Activated CD4-positive, alpha-beta memory T cell treated with anti-CD3 and anti-CD28 coated beads, Interleukin-2, amount 10 ng/mL, durations not matched to agents 7 days and 5 days (primary cell): ENCODE data around the gene CPEB3. TPM values are rescaled to one million over a fixed set of nuclear protein-coding genes. Genes with fewer than 3 reads are reported as not detected.
"Not testable (repeated sequence)": the region's sequence is repeated elsewhere in the genome, so short reads cannot be mapped to it uniquely, and the experiment has no call there.

Experiments used
- CTCF ChIA-PET: fragments of 350-600 bp; sonication (Branson Sonifier 250); formaldehyde crosslinking; loops from one replicate; lab custom pipeline; 2021; ENCODE audit warnings: antibody characterized with exemption, inconsistent platforms; lab: Charles Lee
- POLR2A ChIA-PET: fragments of 350-600 bp; sonication (Branson Sonifier 250); formaldehyde crosslinking; loops from one replicate; lab custom pipeline; 2021; ENCODE audit warnings: antibody characterized with exemption; lab: Charles Lee
- DNase-seq: peaks from one replicate; pipeline ENCODE4 v3.0.0-alpha.2; 2020
- H3K27ac Mint-ChIP-seq: one replicate; pipeline ENCODE4 v1.8.0; 2021; ENCODE audit warnings: mild to moderate bottlenecking, mixed read lengths
- H3K27me3 Mint-ChIP-seq: one replicate; pipeline ENCODE4 v1.8.0; 2021; ENCODE audit warnings: mixed read lengths
- H3K36me3 Mint-ChIP-seq: one replicate; pipeline ENCODE4 v1.8.0; 2021; ENCODE audit warnings: low read depth, mixed read lengths
- H3K4me1 Mint-ChIP-seq: one replicate; pipeline ENCODE4 v1.8.0; 2021; ENCODE audit warnings: mixed read lengths
- H3K4me3 Mint-ChIP-seq: one replicate; pipeline ENCODE4 v1.8.0; 2021; ENCODE audit warnings: mild to moderate bottlenecking, mixed read lengths
- H3K9me3 Mint-ChIP-seq: one replicate; pipeline ENCODE4 v1.8.0; 2021; ENCODE audit warnings: mixed read lengths
- total RNA-seq, 2 experiments: library from RNA; stranded (reverse); gene quantifications; one replicate each; pipeline ENCODE4 v1.2.3, GENCODE V29; 2021

The CPEB3 gene
- total RNA-seq, 2 experiments from 2014 or later, result 2.8 to 3.0 TPM

DNA sequence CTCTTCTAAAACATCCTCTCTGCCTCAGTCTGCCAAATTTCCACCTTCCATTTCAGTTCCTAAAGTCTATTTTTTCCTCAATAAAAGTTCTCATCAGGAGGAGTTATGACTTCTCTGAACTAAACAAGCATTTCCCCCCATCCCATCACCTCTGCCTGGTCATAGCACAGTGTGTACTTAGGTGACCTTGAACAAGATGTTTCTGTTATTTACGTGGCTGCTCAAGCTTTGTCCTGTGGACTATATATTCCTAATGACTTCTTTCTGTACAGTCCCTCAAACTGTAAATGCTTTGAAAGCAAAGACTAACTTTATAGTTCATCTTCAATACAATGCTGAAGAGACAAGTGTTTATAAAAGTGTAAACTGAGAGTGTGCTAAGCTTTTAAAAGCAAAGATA, 166.9 kb downstream of the CPEB3 start:
- CTCF ChIA-PET, result interaction anchor here (1.2 kb wide), 1 partner anchor 36 kb away, joined by 3 read pairs; no protein-coding TSS in a partner anchor
- H3K27me3 Mint-ChIP-seq, result no peaks in the 10 kb centered on the region

DNA sequence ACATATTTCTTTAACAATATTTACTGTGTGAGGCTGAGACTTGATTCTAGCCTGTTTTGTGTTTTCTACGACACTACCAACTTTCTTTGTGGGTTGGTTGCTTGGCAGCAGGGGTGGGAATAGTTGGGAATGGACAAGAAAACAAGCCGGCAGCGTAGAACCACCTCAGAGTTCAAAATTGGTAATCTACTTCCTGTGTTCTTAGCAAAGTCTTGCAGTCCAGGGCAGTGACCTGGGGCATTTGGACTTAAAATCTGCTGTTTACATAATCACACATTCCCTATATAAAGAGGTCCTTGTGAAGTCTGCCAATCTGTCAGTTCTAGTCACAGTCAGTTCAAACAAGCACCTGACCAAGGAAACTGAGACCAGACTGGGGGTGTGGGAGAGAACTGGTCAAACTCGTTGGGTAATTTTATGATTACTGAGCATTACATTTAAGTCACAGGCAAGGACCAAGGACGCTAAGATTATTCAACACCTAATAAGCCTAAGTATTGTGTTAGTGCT, 167.9 kb downstream of the CPEB3 start:
- CTCF ChIA-PET, result no interaction called here

More for the DNA sequence above, 166.9 kb downstream of the CPEB3 start:
- POLR2A ChIA-PET, result no interaction called here
- no peaks in the 10 kb centered on the region for H3K36me3 Mint-ChIP-seq
- DNase-seq, result no peak
- no peak overlapping the region for H3K27ac Mint-ChIP-seq
- H3K9me3 Mint-ChIP-seq, result no peaks in the 10 kb centered on the region
- H3K4me1 Mint-ChIP-seq, result no peaks in the 10 kb centered on the region
- no peak overlapping the region for H3K4me3 Mint-ChIP-seq

DNA sequence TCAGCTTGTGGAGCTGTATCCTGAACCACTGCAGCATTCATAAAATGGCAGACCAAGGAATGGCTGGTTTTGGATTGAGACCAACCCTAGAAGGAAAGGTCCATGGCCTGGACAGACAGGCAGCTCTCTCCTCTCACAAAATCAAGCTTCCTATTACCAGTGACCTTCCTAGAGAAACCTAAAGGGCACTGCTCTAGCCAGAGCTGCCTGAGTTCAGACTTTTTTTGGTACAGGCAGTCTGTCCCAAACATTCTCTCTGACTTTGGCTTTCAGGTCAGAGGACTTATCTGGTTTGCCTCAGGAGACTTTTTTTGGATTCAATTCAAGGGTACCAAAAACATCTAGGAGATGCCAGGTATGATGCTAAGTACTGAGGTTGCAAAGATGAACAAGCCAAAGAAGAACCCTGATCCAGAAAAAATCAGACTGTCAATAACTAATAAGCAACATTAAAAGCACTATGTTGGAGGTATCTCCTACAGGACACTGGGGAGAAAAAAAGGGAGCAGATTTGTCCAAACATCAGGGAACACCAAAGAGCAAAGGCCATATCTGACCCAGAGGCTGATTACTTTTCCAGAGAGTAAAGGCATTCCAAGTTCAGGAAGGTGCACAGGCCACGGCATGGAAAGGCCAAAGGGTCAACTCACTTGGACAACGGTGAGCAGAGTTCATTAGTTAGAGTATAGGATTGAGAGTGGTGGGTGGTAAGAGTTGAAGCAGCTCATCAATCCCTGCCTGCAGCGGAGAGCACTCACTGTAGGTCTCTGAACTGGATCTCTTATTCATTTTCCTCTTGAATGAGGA, 169.0 kb downstream of the CPEB3 start:
- no peak for DNase-seq
- Mint-ChIP-seq H3K36me3 (no peaks in the 10 kb centered on the region), H3K27ac (no peak overlapping the region), H3K4me1 (no peaks in the 10 kb centered on the region), H3K27me3 (no peaks in the 10 kb centered on the region), H3K4me3 (no peak overlapping the region), H3K9me3 (no peaks in the 10 kb centered on the region)
- POLR2A ChIA-PET, result no interaction called here
- CTCF ChIA-PET, result no interaction called here

More for the DNA sequence above, 167.9 kb downstream of the CPEB3 start:
- no peaks in the 10 kb centered on the region for H3K27me3 Mint-ChIP-seq
- H3K36me3 Mint-ChIP-seq, result no peaks in the 10 kb centered on the region
- no peak overlapping the region for H3K27ac Mint-ChIP-seq
- no peaks in the 10 kb centered on the region for H3K4me1 Mint-ChIP-seq
- no peak for DNase-seq
- no peak overlapping the region for H3K4me3 Mint-ChIP-seq
- H3K9me3 Mint-ChIP-seq, result no peaks in the 10 kb centered on the region
- POLR2A ChIA-PET, result no interaction called here

DNA sequence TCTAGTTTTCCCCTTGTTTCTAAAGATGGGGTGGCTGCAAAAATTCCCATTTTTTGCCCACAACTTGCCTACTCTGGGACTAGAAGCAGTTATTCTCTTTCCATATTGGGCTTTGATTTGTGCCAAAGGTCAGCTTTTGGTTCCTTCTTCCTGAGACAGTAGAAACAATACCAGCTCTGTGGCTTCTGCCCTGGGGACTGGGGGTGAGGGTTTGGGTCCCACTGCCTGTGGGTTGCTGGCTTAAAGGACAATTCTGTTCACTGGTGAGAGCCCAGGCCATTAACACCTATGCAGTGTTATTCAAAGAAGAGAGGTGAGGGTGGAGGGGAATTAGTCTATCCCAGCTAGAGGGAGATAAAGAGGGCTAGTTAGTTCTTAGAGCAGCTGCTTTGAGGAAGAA, 171.5 kb downstream of the CPEB3 start:
- no peaks in the 10 kb centered on the region for H3K4me1 Mint-ChIP-seq
- DNase-seq, result no peak
- no peak overlapping the region for H3K4me3 Mint-ChIP-seq
- no peaks in the 10 kb centered on the region for H3K27me3 Mint-ChIP-seq
- ChIA-PET CTCF (no interaction called here), POLR2A (interaction anchor here (1.0 kb wide), 1 partner anchor 12 kb away, joined by 3 read pairs; no protein-coding TSS in a partner anchor)
- no peak overlapping the region for H3K27ac Mint-ChIP-seq
- H3K9me3 Mint-ChIP-seq, result no peaks in the 10 kb centered on the region
- no peaks in the 10 kb centered on the region for H3K36me3 Mint-ChIP-seq

DNA sequence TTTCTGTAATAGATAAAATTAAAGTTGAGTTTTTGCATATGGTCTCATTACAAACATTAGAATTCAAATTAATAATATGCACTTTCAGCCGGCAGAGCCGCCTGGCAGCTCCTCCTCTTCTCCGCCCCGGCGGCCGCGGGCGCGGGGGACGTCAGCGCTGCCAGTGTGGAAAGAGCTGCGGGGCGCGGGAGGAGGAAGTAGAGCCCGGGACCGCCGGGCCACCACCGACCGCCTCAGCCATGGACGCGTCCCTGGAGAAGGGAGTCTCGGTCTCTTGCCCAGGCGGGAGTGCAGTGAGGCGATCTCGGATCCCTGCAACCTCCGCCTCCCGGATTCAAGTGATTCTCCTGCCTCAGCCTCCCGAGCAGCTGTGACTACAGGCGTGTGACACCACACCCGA, 176.0 kb downstream of the CPEB3 start:
- H3K4me3 Mint-ChIP-seq, H3K36me3 Mint-ChIP-seq, H3K4me1 Mint-ChIP-seq, H3K27me3 Mint-ChIP-seq, DNase-seq, H3K27ac Mint-ChIP-seq, CTCF ChIA-PET, POLR2A ChIA-PET, H3K9me3 Mint-ChIP-seq: not testable (repeated sequence)

DNA sequence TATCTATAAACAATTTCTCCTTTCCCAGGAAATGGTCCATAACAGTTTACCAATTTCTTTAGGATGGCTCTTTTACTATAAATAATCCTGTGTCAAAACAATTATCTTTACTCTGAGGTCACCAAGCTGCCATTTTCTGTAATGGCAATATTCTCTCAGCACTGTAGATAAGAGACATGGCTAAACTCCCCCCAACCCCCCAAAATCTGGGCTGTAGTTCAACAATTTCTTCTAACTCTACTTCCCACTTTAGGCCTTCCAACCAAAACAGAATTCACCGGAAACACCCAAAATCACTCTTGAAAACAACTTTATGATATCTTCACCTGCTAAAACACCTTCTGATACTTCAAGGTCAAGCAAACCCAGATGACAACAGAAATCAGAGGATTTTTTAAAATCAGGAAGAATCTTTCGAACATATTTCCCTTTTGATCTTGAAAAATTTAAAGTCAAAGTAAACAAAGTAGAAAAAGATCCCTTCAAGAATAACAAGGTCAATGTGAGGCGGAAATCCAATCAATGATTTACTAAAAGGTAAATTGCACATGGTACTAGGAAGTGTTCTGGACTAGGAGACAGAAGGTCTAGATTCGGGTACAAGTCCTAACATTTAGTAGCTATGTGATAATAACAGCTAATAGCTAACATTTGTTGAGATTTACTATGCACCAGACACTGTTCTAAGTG, 176.8 kb downstream of the CPEB3 start:
- Mint-ChIP-seq H3K4me3 (no peak overlapping the region), H3K27ac (no peak overlapping the region), H3K4me1 (peaks cover 3% of the 10 kb centered on the region), H3K9me3 (no peaks in the 10 kb centered on the region), H3K36me3 (peaks cover 4% of the 10 kb centered on the region), H3K27me3 (no peaks in the 10 kb centered on the region)
- ChIA-PET CTCF (no interaction called here), POLR2A (no interaction called here)
- DNase-seq, result no peak

DNA sequence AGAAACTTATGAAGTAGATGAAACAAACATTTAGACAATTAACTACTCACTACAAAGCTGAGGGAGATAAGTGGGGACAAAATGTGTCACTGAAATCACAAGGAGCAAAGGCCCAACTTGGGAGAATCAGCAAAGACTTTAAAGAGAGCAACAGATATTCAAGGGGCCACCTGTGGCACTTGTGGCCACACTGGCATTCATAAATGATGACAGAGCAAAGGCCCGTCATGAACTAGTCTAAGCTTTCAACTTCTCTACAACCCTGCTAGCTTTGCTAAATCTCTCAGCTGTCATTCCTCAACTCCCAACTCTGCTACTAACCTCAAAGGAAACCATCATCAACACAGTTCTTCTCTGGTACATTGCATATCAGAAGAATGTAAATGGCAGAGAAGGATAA, 178.4 kb downstream of the CPEB3 start:
- ChIA-PET CTCF (interaction anchor here (2.5 kb wide), 1 partner anchor 10 kb away, joined by 6 read pairs; no protein-coding TSS in a partner anchor), POLR2A (no interaction called here)
- Mint-ChIP-seq H3K4me1 (peaks cover 3% of the 10 kb centered on the region), H3K9me3 (no peaks in the 10 kb centered on the region), H3K4me3 (no peak overlapping the region), H3K36me3 (peaks cover 4% of the 10 kb centered on the region), H3K27me3 (no peaks in the 10 kb centered on the region), H3K27ac (no peak overlapping the region)
- DNase-seq, result no peak

DNA sequence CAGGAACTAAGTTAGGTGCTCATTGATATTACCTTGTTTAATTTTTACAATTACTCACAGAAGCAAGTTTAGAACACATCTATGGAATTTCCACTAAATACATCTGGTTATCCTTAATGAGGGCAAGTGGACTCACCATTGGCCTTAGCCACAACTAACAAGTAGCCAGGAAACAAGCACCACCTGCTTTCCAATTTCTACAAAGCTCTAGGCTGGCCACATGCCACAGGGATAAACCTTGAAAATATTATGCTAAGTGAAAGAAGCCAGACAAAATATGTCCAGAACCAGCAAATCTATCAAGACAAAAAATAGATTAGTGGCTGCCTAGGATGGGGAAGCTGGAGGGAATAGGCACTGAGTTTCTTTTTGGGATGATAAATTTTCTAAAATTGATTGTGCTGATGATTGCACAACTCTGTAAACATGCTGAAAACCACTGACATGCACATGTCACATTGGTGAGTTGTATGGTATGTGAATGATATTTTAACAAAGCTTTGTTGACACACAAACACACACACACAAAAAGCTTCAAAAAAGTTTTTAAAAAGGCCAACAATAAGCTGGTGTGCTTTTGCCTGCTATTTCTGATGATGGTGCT, 179.4 kb downstream of the CPEB3 start:
- DNase-seq, result no peak
- Mint-ChIP-seq H3K27ac (no peak overlapping the region), H3K9me3 (no peaks in the 10 kb centered on the region), H3K36me3 (peaks cover 4% of the 10 kb centered on the region), H3K27me3 (no peaks in the 10 kb centered on the region), H3K4me1 (peaks cover 3% of the 10 kb centered on the region), H3K4me3 (no peak overlapping the region)
- POLR2A ChIA-PET, result interaction anchor here (1.9 kb wide), 1 partner anchor 10 kb away, joined by 8 read pairs; no protein-coding TSS in a partner anchor
- CTCF ChIA-PET, result interaction anchor here (2.0 to 2.5 kb wide), 2 partner anchors 9 to 24 kb away, joined by 6 read pairs; no protein-coding TSS in a partner anchor

DNA sequence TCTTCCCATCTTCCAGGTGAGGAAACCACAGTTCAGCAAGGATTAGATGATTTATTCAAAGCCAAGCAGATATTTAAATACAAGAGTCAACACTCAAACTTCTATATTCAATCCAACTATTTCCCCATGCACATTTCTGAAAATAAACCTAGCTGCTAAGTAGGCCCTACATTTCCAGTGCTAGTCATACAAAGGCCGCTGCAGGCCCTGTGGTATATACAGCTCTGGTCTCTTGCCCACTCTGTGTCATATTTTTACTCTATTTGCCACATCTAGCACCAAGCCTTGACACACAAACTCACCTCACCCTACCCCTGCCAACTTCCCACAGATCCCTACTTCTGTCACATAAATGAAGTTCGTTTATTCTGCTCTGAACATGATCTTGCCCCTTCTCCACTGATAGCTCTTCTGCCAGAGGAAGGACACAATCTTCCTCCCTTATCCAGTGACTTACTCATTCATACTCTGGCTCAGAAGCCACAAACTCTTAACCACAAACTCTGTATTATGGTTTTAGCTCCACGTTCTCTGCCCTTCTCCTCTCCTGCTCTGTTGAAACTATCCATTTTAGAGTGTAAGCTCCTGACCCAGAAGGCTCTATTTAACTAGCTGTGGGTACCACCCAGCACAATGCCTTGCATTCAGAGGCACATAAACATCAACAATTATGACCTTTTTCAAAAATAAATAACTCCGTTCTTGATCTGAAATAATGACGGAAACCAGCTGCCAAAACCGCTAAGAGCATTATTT, 180.7 kb downstream of the CPEB3 start:
- Mint-ChIP-seq H3K4me3 (no peak overlapping the region), H3K27ac (no peak overlapping the region), H3K36me3 (peaks cover 4% of the 10 kb centered on the region), H3K27me3 (peaks cover 2% of the 10 kb centered on the region), H3K4me1 (peaks cover 3% of the 10 kb centered on the region), H3K9me3 (no peaks in the 10 kb centered on the region)
- POLR2A ChIA-PET, result interaction anchor here (0.7 to 1.9 kb wide), 2 partner anchors 9 to 181 kb away, joined by 3 to 8 read pairs; no protein-coding TSS in a partner anchor
- no peak for DNase-seq
- CTCF ChIA-PET, result interaction anchor here (2.0 to 2.5 kb wide), 2 partner anchors 8 to 22 kb away, joined by 6 read pairs; no protein-coding TSS in a partner anchor

DNA sequence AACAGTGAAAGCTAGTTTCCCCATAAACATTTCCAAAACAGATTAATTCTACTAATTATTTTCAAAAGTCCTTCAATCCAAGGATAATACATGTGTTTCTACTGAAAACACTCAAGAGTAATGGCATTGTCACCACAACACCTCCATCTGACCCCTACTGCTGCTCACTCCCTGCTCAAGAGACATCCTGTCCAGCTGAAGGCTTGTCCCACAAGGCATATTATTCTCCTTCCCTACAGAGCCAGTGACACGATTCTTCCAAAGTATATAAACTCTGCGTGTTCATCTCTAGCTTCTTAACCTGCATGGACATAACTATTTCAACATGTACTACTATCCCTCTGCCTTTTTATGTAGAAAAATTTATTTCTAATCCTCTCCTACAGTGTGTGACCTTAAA, 182.1 kb downstream of the CPEB3 start:
- Mint-ChIP-seq H3K9me3 (no peaks in the 10 kb centered on the region), H3K4me3 (no peak overlapping the region), H3K4me1 (peaks cover 3% of the 10 kb centered on the region), H3K36me3 (peaks cover 4% of the 10 kb centered on the region), H3K27ac (no peak overlapping the region), H3K27me3 (peaks cover 2% of the 10 kb centered on the region)
- DNase-seq, result no peak
- POLR2A ChIA-PET, result no interaction called here
- CTCF ChIA-PET, result no interaction called here

DNA sequence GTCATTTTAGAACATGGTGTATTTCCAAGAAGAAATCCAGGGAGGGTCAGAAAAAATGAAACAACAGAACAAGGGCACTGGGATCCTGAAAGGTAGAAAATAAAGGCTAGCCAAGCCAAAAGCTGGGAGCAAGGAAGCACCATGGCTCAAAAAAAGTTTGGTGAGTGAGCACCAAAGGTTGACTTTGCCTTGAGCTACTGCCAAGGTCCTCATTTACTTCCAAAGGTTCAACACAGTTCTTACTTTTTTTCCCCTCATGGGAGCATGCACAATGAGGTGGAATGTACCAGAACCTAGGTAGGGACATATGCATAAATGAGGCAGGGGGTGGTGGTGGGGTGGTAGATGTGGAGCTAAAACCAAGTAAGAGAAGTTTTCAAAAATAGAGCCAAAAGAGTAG, 182.8 kb downstream of the CPEB3 start:
- Mint-ChIP-seq H3K9me3 (no peaks in the 10 kb centered on the region), H3K4me3 (no peak overlapping the region), H3K4me1 (peaks cover 7% of the 10 kb centered on the region), H3K27me3 (peaks cover 2% of the 10 kb centered on the region), H3K36me3 (peaks cover 4% of the 10 kb centered on the region), H3K27ac (no peak overlapping the region)
- CTCF ChIA-PET, result no interaction called here
- POLR2A ChIA-PET, result interaction anchor here (0.9 kb wide), 1 partner anchor 11 kb away, joined by 3 read pairs; no protein-coding TSS in a partner anchor
- no peak for DNase-seq

DNA sequence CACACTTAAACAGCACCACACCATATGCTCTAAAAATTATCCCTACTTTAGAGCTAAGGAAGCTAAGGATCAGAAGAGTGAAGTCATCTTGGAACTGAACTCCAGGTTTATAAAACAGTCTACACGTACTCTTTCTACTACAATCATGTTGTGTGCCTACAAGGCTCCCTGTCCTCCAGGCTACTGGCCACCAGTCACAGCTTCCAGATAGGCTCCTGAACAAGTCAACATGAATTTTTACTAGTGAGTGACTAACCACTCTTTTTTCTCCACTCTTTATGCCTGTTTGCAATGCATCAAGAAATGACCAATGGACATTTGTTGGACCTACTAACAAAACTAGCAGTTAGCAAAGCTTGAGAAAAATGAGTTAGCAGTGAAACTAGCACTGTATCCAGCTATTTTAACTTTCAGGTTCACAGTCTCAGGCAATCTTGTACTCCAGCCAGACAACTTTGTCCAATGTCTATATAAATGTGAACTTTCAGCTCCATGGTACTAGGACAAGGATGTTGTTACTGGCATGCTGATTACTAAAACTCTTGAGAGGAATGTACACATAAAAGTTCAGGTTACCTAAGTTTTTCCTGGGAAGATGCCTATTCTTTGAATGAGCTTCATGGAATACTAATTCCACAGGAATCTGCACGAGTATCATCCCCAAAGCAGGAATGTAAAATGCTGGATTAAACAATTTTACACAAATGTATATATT, 187.3 kb downstream of the CPEB3 start:
- H3K9me3 Mint-ChIP-seq, result no peaks in the 10 kb centered on the region
- H3K4me3 Mint-ChIP-seq, result no peak overlapping the region
- H3K4me1 Mint-ChIP-seq, result peaks cover 28% of the 10 kb centered on the region
- ChIA-PET CTCF (interaction anchor here (0.5 to 3.9 kb wide), 3 partner anchors 15 to 325 kb away, joined by 3 to 19 read pairs (median 9); partner anchors contain the start of genes CPEB3 and MARCHF5), POLR2A (no interaction called here)
- H3K27me3 Mint-ChIP-seq, result peaks cover 2% of the 10 kb centered on the region
- H3K36me3 Mint-ChIP-seq, result peaks cover 4% of the 10 kb centered on the region
- no peak for DNase-seq
- H3K27ac Mint-ChIP-seq, result no peak overlapping the region
